ENCODE data around the gene WNT2B. TPM values are rescaled to one million over a fixed set of nuclear protein-coding genes. Genes with fewer than 3 reads are reported as not detected.

The WNT2B gene
- total RNA-seq, 6 experiments from 2014 or later: 0.20 to 0.68 (median 0.37) TPM

GRCh38 chr1:112506306-112506705 lies 2.5 kb upstream of the WNT2B start:
- H3K9me3 ChIP-seq: no peaks in the 10 kb centered on the region
- peaks cover 0 to 20% (median 4%) of the 10 kb centered on the region in 4 donors for H3K4me1 ChIP-seq
- no peak for DNase-seq
- intact Hi-C loops (cut with DNase I): loop anchor here in 1 of 2 donors (10.0 kb wide), 1 partner anchor 198 kb away; the partner anchor contains the start of gene RHOC
- no peaks in the 10 kb centered on the region for H3K36me3 ChIP-seq
- no peak overlapping the region for H3K4me3 ChIP-seq
- peaks cover 4 to 20% of the 10 kb centered on the region in 2 donors for H3K27me3 ChIP-seq
- ATAC-seq: no peak
- TF ChIP-seq POLR2A (IDR thresholded peaks at IDR 0.05) (no peak), CTCF (IDR thresholded peaks at IDR 0.05) (no peak)
- WGBS (ENCODE audit: insufficient coverage, low coverage, low lambda C conversion rate, missing lambda C conversion rate): 92% methylated on average over 2 of the region's 2 CpGs
- H3K27ac ChIP-seq: no peak overlapping the region

DNA sequence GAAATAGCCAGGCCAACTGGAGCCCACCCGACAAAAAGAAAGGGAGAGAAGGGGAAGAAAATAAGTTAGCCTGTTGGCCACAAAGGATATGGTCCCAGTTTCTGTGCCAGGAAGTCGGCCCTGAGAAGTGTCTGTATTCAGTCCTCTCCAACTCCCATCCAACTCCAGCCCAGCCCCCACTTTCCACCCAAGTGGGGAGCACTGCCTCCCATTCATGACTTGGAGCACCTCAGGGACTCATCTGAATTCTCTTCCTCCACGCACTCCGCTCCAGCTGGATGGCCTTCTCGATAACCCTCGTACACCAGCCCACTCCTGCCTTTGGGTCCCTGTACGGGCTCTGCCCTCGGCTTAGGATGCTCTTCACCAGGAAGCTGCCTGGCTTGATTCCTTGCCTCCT lies 2.0 kb upstream of the WNT2B start:
- ATAC-seq: no peak
- no peak for TF ChIP-seq POLR2A (IDR thresholded peaks at IDR 0.05)
- TF ChIP-seq CTCF (IDR thresholded peaks at IDR 0.05): no peak
- Histone ChIP-seq H3K4me1 (peaks cover 0 to 17% (median 4%) of the 10 kb centered on the region in 4 donors), H3K27ac (no peak overlapping the region), H3K9me3 (no peaks in the 10 kb centered on the region), H3K36me3 (no peaks in the 10 kb centered on the region), H3K27me3 (peaks cover 4 to 19% of the 10 kb centered on the region in 2 donors), H3K4me3 (no peak overlapping the region)
- intact Hi-C loops (cut with DNase I): loop anchor here in 1 of 2 donors (10.0 kb wide), 1 partner anchor 198 kb away; the partner anchor contains the start of gene RHOC
- WGBS (ENCODE audit: insufficient coverage, low coverage, low lambda C conversion rate, missing lambda C conversion rate): 92% methylated on average over 4 of the region's 8 CpGs
- no peak for DNase-seq

GRCh38 chr1:112507336-112507735 lies 1.4 kb upstream of the WNT2B start:
- Histone ChIP-seq H3K4me3 (no peak overlapping the region), H3K4me1 (peaks cover 0 to 15% (median 4%) of the 10 kb centered on the region in 4 donors), H3K27me3 (peaks cover 4 to 19% of the 10 kb centered on the region in 2 donors), H3K36me3 (no peaks in the 10 kb centered on the region), H3K9me3 (no peaks in the 10 kb centered on the region), H3K27ac (no peak overlapping the region)
- DNase-seq (no peak), ATAC-seq (no peak)
- TF ChIP-seq CTCF (IDR thresholded peaks at IDR 0.05) (no peak), POLR2A (IDR thresholded peaks at IDR 0.05) (no peak)
- intact Hi-C loops (cut with DNase I): loop anchor here in 1 of 2 donors (10.0 kb wide), 1 partner anchor 197 kb away; the partner anchor contains the start of gene RHOC
- WGBS (ENCODE audit: insufficient coverage, low coverage, low lambda C conversion rate, missing lambda C conversion rate): 10% methylated on average over 2 of the region's 9 CpGs

- Histone ChIP-seq H3K9me3 (no peaks in the 10 kb centered on the region), H3K27me3 (peaks cover 4 to 19% of the 10 kb centered on the region in 2 donors), H3K36me3 (no peaks in the 10 kb centered on the region), H3K4me3 (peak overlapping the region in 2 of 3 donors; percentile 24 to 29), H3K4me1 (peaks cover 0 to 15% (median 4%) of the 10 kb centered on the region in 4 donors), H3K27ac (no peak overlapping the region)
- TF ChIP-seq POLR2A (IDR thresholded peaks at IDR 0.05) (no peak), CTCF (IDR thresholded peaks at IDR 0.05) (no peak)
- no peak for ATAC-seq
- no peak for DNase-seq
- intact Hi-C loops (cut with DNase I): loop anchor here in 1 of 2 donors (10.0 kb wide), 1 partner anchor 197 kb away; the partner anchor contains the start of gene RHOC
- 8% methylated on average over 5 of the region's 15 CpGs for WGBS (ENCODE audit: insufficient coverage, low coverage, low lambda C conversion rate, missing lambda C conversion rate)
These were observed 866 bp upstream of the WNT2B start for GRCh38 chr1:112507921-112508277.
